Measurements from ENCODE around the gene ACTRT2. TPM values are rescaled to one million over a fixed set of nuclear protein-coding genes. Genes with fewer than 3 reads are reported as not detected.

Gene ACTRT2
- total RNA-seq, 1 experiment from 2014 or later = not detected

GRCh38 chr1:2987773-2988172 lies 33.5 kb upstream of the ACTRT2 start:
- Histone ChIP-seq H3K4me3 (ENCODE audit: low read length) (no peak overlapping the region), H3K27me3 (ENCODE audit: low read length) (peaks cover 97% of the 10 kb centered on the region), H3K36me3 (ENCODE audit: low read depth, low read length) (no peaks in the 10 kb centered on the region), H2AFZ (ENCODE audit: low read length) (no peak overlapping the region), H3K27ac (ENCODE audit: low read length) (no peak overlapping the region), H3K79me2 (ENCODE audit: low read length) (no peaks in the 10 kb centered on the region), H3K9ac (ENCODE audit: low read length) (no peak overlapping the region), H3K4me2 (ENCODE audit: low read length) (no peak overlapping the region), H3K4me1 (ENCODE audit: insufficient read depth, low read length) (no peaks in the 10 kb centered on the region), H3F3A (ENCODE audit: low read length, unreplicated experiment) (no peaks in the 10 kb centered on the region), H4K20me1 (ENCODE audit: low read length) (no peaks in the 10 kb centered on the region), H3K9me3 (ENCODE audit: low read length) (no peaks in the 10 kb centered on the region), H3K9me2 (replicated peaks; ENCODE audit: low read length) (no peaks in the 10 kb centered on the region)
- POLR2A ChIA-PET (ENCODE audit: unreplicated experiment) = no interaction called here
- DNase-seq (no peak), ATAC-seq (no peak)
- TF ChIP-seq, protein P1, sequence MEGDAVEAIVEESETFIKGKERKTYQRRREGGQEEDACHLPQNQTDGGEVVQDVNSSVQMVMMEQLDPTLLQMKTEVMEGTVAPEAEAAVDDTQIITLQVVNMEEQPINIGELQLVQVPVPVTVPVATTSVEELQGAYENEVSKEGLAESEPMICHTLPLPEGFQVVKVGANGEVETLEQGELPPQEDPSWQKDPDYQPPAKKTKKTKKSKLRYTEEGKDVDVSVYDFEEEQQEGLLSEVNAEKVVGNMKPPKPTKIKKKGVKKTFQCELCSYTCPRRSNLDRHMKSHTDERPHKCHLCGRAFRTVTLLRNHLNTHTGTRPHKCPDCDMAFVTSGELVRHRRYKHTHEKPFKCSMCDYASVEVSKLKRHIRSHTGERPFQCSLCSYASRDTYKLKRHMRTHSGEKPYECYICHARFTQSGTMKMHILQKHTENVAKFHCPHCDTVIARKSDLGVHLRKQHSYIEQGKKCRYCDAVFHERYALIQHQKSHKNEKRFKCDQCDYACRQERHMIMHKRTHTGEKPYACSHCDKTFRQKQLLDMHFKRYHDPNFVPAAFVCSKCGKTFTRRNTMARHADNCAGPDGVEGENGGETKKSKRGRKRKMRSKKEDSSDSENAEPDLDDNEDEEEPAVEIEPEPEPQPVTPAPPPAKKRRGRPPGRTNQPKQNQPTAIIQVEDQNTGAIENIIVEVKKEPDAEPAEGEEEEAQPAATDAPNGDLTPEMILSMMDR (conservative IDR thresholded peaks at IDR 0.05; ENCODE audit: low read depth, low read length) = no peak
- TF ChIP-seq EZH2phosphoT487 (IDR thresholded peaks at IDR 0.05; ENCODE audit: borderline replicate concordance, low read length) (no peak), EZH2 (IDR thresholded peaks at IDR 0.05; ENCODE audit: low read length, unreplicated experiment) (no peak)
- CTCF ChIA-PET = no interaction called here
- BruUV-seq (replicated peaks) = no TSS peak
- intact Hi-C loops (cut with micrococcal nuclease) = no loop called here

GRCh38 chr1:2988256-2988655 lies 33.0 kb upstream of the ACTRT2 start:
- no peaks in the 10 kb centered on the region for H3K9me3 ChIP-seq (ENCODE audit: low read length)
- H3K9me2 ChIP-seq (replicated peaks; ENCODE audit: low read length) = no peaks in the 10 kb centered on the region
- no peak overlapping the region for H3K4me2 ChIP-seq (ENCODE audit: low read length)
- H3K36me3 ChIP-seq (ENCODE audit: low read depth, low read length) = no peaks in the 10 kb centered on the region
- H2AFZ ChIP-seq (ENCODE audit: low read length) = no peak overlapping the region
- no TSS peak for BruUV-seq (replicated peaks)
- CTCF ChIA-PET = no interaction called here
- POLR2A ChIA-PET (ENCODE audit: unreplicated experiment) = no interaction called here
- no peak overlapping the region for H3K27ac ChIP-seq (ENCODE audit: low read length)
- intact Hi-C loops (cut with micrococcal nuclease) = no loop called here
- no peaks in the 10 kb centered on the region for H3F3A ChIP-seq (ENCODE audit: low read length, unreplicated experiment)
- no peaks in the 10 kb centered on the region for H4K20me1 ChIP-seq (ENCODE audit: low read length)
- H3K4me3 ChIP-seq (ENCODE audit: low read length) = no peak overlapping the region
- TF ChIP-seq EZH2phosphoT487 (IDR thresholded peaks at IDR 0.05; ENCODE audit: borderline replicate concordance, low read length) (no peak), EZH2 (IDR thresholded peaks at IDR 0.05; ENCODE audit: low read length, unreplicated experiment) (no peak)
- TF ChIP-seq, protein P1 (conservative IDR thresholded peaks at IDR 0.05; ENCODE audit: low read depth, low read length) = no peak
- H3K27me3 ChIP-seq (ENCODE audit: low read length) = peaks cover 93% of the 10 kb centered on the region
- no peaks in the 10 kb centered on the region for H3K79me2 ChIP-seq (ENCODE audit: low read length)
- H3K9ac ChIP-seq (ENCODE audit: low read length) = no peak overlapping the region
- ATAC-seq (no peak), DNase-seq (no peak)
- no peaks in the 10 kb centered on the region for H3K4me1 ChIP-seq (ENCODE audit: insufficient read depth, low read length)

DNA sequence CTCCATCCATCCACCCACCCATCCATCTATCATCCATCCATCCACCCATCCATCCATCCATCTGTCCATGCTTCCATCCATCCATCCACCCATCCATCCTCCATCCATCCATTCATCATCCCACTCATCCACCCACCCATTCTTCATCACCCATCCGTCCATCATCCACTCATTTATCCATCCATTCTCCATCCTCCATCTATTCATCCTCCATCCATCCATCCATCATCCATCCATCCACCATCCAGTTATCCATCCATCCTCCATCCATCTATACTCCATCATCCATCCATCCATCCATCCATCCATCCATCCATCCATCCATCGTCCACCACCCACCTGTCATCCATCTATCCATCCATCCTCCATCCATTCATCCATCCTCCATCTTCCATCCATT lies 32.1 kb upstream of the ACTRT2 start:
- no peak overlapping the region for H3K4me2 ChIP-seq (ENCODE audit: low read length)
- TF ChIP-seq EZH2 (IDR thresholded peaks at IDR 0.05; ENCODE audit: low read length, unreplicated experiment) (no peak), EZH2phosphoT487 (IDR thresholded peaks at IDR 0.05; ENCODE audit: borderline replicate concordance, low read length) (no peak)
- TF ChIP-seq, protein P1 (conservative IDR thresholded peaks at IDR 0.05; ENCODE audit: low read depth, low read length) = no peak
- no peak for DNase-seq
- H3K27me3 ChIP-seq (ENCODE audit: low read length) = peaks cover 88% of the 10 kb centered on the region
- POLR2A ChIA-PET (ENCODE audit: unreplicated experiment) = no interaction called here
- H3K36me3 ChIP-seq (ENCODE audit: low read depth, low read length) = no peaks in the 10 kb centered on the region
- H3K4me1 ChIP-seq (ENCODE audit: insufficient read depth, low read length) = no peaks in the 10 kb centered on the region
- H3K9me3 ChIP-seq (ENCODE audit: low read length) = 0 out of 2 replicates have a peak, but pooled peaks cover 2% of the 10 kb centered on the region
- no peak for ATAC-seq
- CTCF ChIA-PET = no interaction called here
- H2AFZ ChIP-seq (ENCODE audit: low read length) = no peak overlapping the region
- H3F3A ChIP-seq (ENCODE audit: low read length, unreplicated experiment) = no peaks in the 10 kb centered on the region
- no peak overlapping the region for H3K9ac ChIP-seq (ENCODE audit: low read length)
- H3K27ac ChIP-seq (ENCODE audit: low read length) = no peak overlapping the region
- no TSS peak for BruUV-seq (replicated peaks)
- no peak overlapping the region for H3K4me3 ChIP-seq (ENCODE audit: low read length)
- no peaks in the 10 kb centered on the region for H4K20me1 ChIP-seq (ENCODE audit: low read length)
- no peaks in the 10 kb centered on the region for H3K79me2 ChIP-seq (ENCODE audit: low read length)
- intact Hi-C loops (cut with micrococcal nuclease) = no loop called here
- no peaks in the 10 kb centered on the region for H3K9me2 ChIP-seq (replicated peaks; ENCODE audit: low read length)

All from PC-3 (cell line).